Stimulated activated CD8-positive, alpha-beta memory T cell treated with anti-CD3 and anti-CD28 coated beads, Interleukin-4, amount 100 ng/mL, for 24 hours (primary cell): ENCODE results near the gene CHD2.
"Not testable (repeated sequence)": the region's sequence is repeated elsewhere in the genome, so short reads cannot be mapped to it uniquely, and the experiment has no call there.

Experiments used
- DNase-seq: peaks from one replicate; pipeline ENCODE4 v3.0.0-alpha.2; 2020; ENCODE audit warnings: low read depth

Gene CHD2

DNA sequence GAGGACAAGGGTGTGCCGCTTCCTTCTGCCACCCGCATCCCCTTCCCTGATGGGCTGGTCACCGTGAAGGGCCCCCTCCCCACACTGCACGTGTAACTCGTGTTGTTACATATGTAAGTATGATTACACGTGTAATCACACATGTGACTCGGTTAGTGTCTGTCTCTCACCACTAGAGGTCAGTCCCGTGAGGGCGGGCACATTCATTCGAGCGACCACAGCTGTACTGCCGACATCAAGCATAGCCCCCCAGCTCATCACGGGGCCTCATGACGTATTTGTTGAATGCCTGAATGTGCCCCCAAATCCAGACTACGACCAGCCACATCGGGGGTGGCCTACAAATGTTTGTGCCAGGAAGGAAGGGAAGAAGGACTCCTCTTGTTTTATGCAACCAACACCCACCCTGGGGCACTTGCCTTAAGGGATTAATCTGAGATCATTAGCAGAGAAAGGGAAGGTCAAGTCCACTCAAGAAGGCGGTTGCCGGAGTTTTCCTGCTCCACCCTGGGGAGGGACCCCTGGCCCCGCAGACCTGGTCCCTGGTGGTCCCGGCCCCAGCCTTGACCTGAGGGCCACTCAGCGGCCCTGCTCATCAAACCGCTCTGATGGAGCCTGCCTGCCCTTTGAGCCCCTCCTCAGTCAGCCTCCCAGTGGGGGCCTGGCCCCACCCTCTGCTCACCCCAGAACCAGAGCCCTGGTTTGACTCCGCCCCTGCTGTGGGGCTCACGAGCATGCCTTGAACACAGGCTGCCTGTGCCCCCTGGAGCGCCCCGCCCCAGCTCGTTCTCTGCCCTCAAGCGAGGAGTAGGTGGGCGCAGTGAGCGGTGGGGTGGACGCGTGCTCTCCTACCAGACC lies 136.1 kb downstream of the CHD2 start:
- DNase-seq, result peak; percentile 19

DNA sequence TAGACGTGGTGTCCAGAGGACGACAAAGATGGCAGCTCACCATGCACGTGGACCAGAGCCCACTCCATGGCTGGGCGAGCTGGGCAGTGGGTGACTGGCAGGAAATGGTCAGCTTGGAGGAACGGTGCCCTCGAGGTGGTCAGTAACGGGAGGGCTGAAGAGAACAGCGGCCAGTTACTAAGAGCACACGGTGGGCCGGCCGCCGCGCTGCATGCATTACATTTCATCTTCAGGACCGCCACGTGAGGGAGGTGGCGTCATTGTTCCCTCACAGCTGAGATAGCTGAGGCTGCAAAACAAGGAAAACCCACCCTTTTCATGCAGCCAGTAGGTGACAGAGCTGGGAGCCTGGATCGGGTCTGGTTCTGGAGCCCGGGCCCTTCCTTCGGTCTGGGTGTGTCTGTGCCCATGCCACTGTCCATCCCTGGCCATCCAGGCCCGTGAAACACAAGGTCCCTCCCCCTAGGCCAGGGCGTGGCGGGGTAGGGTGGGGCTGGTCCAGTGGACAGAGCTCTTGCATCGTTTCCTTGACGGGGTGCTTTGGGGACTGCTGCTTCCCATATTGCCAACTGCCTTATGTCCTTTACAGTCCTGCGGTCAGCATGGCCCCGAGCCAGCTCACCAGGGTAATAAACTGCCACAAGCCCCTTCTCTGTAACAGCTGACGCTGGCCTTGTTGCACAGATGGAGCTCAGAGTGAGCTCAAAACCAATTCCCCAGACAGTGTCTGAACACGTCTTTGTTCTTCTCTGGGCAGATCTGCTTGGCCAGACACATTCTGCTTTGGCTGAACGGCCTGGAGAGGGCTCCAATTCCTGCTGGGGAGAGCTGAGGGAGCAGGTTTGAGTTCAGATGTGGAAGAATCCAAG lies 137.1 kb downstream of the CHD2 start:
- DNase-seq, result no peak

GRCh38 chr15:93037820-93038705 lies 137.9 kb downstream of the CHD2 start:
- DNase-seq, result no peak

DNA sequence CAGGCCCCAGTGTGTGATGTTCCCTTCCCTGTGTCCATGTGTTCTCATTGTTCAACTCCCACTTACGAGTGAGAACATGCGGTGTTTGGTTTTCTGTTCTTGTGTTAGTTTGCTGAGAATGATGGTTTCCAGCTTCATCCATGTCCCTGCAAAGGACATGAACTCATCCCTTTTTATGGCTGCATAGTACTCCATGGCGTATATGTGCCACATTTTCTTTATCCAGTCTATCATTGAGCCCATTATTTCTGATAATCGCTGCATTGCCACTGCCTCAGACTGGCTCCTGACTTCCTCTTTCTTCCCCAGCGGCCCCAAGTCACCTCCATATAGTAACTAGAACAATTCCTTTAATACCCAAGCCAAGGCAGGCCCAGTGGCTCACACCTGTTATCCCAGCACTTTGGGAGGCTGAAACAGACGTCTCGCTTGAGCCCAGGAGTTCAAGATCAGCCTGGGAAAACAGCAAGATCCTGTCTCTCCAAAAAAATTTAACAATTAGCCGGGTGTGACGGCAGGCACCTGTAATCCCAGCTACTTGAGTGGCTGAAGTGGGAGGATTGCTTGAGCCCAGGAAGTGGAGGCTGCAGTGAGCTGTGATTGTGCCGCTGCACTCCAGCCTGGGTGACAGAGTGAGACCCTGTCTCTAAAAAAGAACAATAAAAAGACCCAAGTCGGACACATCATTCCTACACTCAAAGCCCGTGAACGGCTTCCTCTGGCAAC lies 139.6 kb downstream of the CHD2 start:
- not testable (repeated sequence) for DNase-seq

- DNase-seq, result no peak
Observed at GRCh38 chr15:93040288-93041158, 140.4 kb downstream of the CHD2 start.

DNA sequence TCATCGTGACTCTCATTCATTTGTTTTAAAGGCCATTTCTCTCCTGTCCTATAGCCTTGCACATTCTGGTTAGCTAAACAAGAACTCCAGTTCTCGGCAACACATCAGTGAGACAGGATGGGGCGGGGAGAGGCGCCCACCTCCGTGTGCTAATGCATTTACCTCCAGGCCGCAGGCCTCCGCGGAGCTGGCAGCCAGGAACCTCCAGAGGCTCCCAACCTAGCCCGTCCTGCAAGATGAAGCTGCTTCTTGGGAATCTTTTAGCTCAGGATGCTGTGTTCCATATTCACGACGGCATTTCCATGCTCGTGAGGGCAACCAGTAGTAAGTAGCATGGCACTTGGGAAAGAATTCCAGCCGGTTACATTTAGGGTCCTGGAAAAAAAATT lies 141.0 kb downstream of the CHD2 start:
- DNase-seq, result no peak

GRCh38 chr15:93042211-93042610 lies 142.1 kb downstream of the CHD2 start:
- no peak for DNase-seq

GRCh38 chr15:93042691-93043378 lies 142.7 kb downstream of the CHD2 start:
- no peak for DNase-seq

DNA sequence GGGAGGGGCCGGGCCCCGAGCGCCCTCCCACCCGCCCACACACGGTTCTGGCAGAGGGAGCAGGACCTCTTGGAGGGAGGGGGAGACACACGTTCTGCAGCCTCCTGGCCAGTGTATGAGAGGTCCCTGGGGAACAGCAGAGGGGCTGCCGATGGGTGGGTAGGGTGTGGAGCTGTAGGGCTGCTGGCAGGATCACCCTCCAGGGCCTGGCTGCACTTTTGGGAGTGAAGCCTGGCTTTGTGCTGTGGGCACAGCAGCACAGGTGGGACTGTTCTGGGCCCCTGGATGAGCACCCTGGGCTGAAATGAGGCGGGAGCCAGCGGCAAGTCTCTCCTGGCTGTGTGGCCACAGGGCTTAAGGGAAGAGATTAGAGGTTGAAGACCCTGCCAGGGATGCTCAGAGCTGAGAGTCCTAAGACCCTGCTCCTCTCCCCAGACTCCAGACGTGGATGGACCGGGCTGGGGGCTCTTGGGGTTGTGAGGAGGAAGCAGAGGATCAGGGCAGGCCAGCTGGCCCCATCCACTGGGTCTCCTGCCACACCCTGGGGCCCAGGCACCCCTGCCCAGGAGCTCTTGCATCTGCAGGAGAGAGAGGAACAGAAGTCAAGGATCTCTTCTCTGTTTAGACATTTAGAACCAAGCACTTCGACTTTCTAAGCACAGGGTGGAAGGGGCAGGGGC lies 143.6 kb downstream of the CHD2 start:
- no peak for DNase-seq

DNA sequence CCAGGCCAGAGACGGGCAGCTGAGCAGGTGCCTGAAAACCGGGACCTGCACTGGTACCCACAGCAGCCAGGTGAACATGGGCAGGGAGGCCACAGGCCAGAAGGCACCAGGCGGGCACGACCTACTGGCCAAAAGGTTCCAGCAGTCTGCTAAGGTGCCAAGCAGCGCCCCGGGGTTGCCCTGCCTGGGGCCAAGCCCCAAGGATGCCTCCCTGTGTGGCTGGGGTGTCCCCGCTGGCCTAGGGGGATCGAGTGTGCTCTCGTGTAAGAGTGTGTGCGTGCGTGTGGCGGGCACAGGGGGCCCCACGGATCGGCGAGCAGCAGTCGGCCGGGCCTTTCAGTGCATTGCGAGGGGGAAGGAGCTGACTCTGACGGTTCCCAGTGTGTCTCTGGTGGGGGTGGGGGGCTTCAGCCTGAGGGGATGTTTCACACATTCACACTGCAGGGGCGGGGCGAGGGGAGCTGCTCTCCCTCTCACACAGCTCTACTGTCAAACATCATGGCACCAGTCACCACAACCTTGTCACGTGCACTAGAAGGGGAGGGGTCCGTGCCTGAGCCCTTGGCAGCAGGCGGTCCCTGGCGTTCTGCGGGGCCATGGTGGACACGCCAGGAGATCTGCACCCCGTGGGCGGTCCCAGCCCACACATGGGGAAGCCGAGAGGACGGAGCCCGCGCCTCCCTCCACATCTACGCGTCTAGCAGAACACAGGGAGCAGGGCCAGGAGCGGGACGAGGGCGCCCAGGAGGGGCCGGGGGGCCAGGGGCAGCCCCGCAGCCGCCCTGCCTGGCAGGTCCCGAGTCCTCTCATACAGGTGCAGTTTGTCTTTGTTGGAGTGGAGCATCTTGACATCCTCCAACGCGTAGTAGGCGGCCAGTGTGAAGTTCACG lies 144.4 kb downstream of the CHD2 start:
- no peak for DNase-seq

DNA sequence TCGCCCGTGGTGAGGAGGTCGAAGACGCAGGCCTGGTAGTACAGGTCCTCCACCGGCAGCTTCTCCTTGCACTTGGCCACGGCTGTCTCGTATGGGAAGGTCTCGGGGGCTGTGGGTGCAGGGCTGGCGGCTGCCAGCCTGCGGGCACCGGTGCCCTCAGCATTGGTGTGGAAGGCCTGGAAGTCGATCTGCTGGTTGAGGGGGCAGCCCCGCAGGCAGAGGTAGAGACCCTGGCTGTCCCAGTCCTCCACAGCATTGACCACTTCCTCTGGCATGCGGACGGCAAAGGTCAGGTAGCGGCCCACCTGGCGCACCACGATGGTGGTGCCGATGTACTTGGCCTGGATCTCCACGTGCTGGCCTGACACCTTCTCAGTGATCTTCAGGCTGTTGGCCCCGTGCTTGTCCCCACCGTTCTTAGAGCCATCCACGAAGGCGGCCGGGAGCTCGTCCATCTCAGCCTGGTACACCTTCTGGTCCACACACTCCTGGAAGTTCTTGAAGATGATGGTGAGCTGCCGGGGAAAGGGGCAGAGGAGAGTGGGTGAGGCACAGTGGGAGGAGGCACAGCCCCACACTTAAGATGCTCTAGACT lies 145.2 kb downstream of the CHD2 start:
- DNase-seq, result no peak

GRCh38 chr15:93046120-93046519 lies 146.0 kb downstream of the CHD2 start:
- DNase-seq, result no peak

- DNase-seq, result no peak
Observed at GRCh38 chr15:93046721-93047120, 146.6 kb downstream of the CHD2 start.

GRCh38 chr15:93047621-93048425 lies 147.7 kb downstream of the CHD2 start:
- no peak for DNase-seq

GRCh38 chr15:93048426-93048721 lies 148.2 kb downstream of the CHD2 start:
- DNase-seq, result no peak

- no peak for DNase-seq
Observed at GRCh38 chr15:93048759-93049161, 148.6 kb downstream of the CHD2 start.

DNA sequence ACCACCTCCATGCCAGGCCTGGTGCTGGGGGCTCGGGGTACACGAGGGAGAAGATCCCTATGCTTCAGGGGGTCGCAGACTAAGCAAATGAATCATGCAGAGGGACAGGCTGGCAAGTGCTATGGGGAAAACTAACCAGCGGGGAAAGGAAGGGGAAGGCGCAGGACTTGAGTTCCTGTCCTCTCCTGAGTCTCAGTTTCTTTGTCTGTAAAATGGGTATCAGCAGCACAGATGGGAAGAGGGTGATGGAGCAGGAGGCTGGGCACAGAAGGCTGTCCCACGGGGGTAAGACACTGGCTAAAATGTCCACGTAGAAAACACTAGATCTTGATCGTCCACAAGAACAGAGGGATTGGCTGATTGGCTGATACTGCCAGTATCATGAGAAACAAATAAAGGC lies 149.1 kb downstream of the CHD2 start:
- DNase-seq, result no peak
